CD4-positive, alpha-beta memory T cell (primary cell): ENCODE results near the gene SOS1. TPM values are rescaled to one million over a fixed set of nuclear protein-coding genes. Genes with fewer than 3 reads are reported as not detected.

Experiments used
- CTCF ChIA-PET: fragments of 350-600 bp; sonication (Branson Sonifier 250); formaldehyde crosslinking; loops from one replicate; lab custom pipeline; 2021; ENCODE audit warnings: inconsistent platforms; ENCODE audit not compliant: partially characterized antibody; lab: Charles Lee
- POLR2A ChIA-PET: fragments of 350-600 bp; sonication (Branson Sonifier 250); formaldehyde crosslinking; loops from one replicate; lab custom pipeline; 2021; ENCODE audit not compliant: partially characterized antibody; lab: Charles Lee
- DNase-seq, 5 donors: peaks; one replicate each; pipeline versions ENCODE4 v3.0.0 to v3.0.0-alpha.2; 2020 to 2022; ENCODE audit warnings: mixed read lengths in 1 of 5
- H3K27ac ChIP-seq: one replicate; pipeline ENCODE4 v1.7.0; 2013; ENCODE audit warnings: low read depth, low read length
- H3K27me3 ChIP-seq: 2 replicates; pipeline ENCODE4 v1.7.0; 2013; ENCODE audit warnings: mild to moderate bottlenecking, low read length, moderate library complexity; ENCODE audit not compliant: insufficient read depth
- H3K36me3 ChIP-seq: 2 replicates; pipeline ENCODE4 v1.7.0; 2013; ENCODE audit warnings: mild to moderate bottlenecking, low read length, moderate library complexity; ENCODE audit not compliant: insufficient read depth
- H3K4me1 ChIP-seq: 2 replicates; pipeline ENCODE4 v1.7.0; 2013; ENCODE audit warnings: mild to moderate bottlenecking, low read length, moderate library complexity; ENCODE audit not compliant: insufficient read depth
- H3K4me3 ChIP-seq, 2 donors: one replicate each; pipeline ENCODE4 v1.7.0; 2013; ENCODE audit warnings: low read length in 2 of 2, mild to moderate bottlenecking in 1 of 2
- H3K9me3 ChIP-seq, 2 donors: one replicate each; pipeline ENCODE4 v1.7.0; 2013; ENCODE audit warnings: low read length in 2 of 2, control low read depth in 1 of 2; ENCODE audit not compliant: control insufficient read depth in 1 of 2
- H3K27ac Mint-ChIP-seq, 7 donors: one replicate each; pipeline ENCODE4 v1.8.0; 2020 to 2021; ENCODE audit warnings: mixed read lengths in 7 of 7, mild to moderate bottlenecking in 6 of 7, inconsistent platforms in 3 of 7, moderate library complexity in 3 of 7
- H3K27me3 Mint-ChIP-seq, 2 donors: one replicate each; pipeline ENCODE4 v1.8.0; 2020 to 2021; ENCODE audit warnings: mixed read lengths in 2 of 2
- H3K36me3 Mint-ChIP-seq, 2 donors: one replicate each; pipeline ENCODE4 v1.8.0; 2020 to 2021; ENCODE audit warnings: mixed read lengths in 2 of 2, inconsistent platforms in 1 of 2, mild to moderate bottlenecking in 1 of 2
- H3K4me1 Mint-ChIP-seq, 4 donors: one replicate each; pipeline ENCODE4 v1.8.0; 2020 to 2021; ENCODE audit warnings: mixed read lengths in 4 of 4, mild to moderate bottlenecking in 1 of 4
- H3K4me3 Mint-ChIP-seq, 8 donors: one replicate each; pipeline ENCODE4 v1.8.0; 2020 to 2021; ENCODE audit warnings: mixed read lengths in 8 of 8, mild to moderate bottlenecking in 7 of 8, moderate library complexity in 6 of 8, inconsistent platforms in 3 of 8
- H3K9me3 Mint-ChIP-seq, 8 donors: one replicate each; pipeline ENCODE4 v1.8.0; 2020 to 2021; ENCODE audit warnings: mixed read lengths in 8 of 8, mild to moderate bottlenecking in 5 of 8, inconsistent platforms in 3 of 8, moderate library complexity in 1 of 8
- intact Hi-C: fragments of 100-400 bp; cut with micrococcal nuclease; formaldehyde crosslinking; loops from one replicate; pipeline ENCODE4 v1.15.1; 2023
- polyA plus RNA-seq, 2 donors: library from polyadenylated mRNA; unstranded; fragments of 300-500 nt; fragmentation: Illumina TruSeq; gene quantifications; one replicate each; pipeline ENCODE4 v1.2.3, GENCODE V29; 2021
- total RNA-seq, 2 experiments: library from RNA; stranded (reverse); gene quantifications; one replicate each; pipeline ENCODE4 v1.2.3, GENCODE V29; 2021

The SOS1 gene
- total and polyA plus RNA-seq, 4 experiments from 2014 or later: 5.7 to 103 (median 60.0) TPM

DNA sequence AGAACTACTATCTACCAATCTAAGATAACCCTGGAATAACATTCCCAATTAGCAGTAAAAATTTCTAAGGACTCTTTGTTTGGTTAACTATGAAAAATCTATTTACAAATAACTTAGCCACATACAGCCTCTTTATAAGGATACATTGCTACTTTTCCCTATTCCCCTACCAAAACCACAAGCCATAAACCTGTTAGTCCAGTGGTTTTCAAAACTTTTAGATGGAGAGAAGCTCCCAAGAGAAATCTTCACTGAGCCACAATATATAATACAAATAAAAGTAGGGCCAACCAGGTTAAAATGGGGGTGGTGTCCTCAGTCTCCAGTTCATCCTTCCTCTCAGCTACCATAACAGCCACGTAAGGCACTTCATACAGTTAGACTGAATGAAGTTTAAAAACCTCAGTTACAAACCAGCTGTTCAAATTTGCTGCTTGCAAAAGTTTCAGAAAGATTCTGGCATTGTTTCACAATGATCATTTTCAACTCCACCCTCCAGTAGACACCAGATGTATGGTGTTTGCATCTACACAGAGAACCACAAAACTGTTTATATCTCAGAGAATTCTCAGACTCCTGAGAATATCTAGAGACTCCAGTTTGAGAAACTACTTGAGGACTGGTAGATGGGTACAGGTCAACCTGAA is 26.0 kb downstream of the SOS1 start:
- no peak overlapping the region for H3K4me3 ChIP-seq
- H3K27me3 Mint-ChIP-seq: no peaks in the 10 kb centered on the region
- H3K4me1 ChIP-seq: peaks cover 50% of the 10 kb centered on the region
- DNase-seq: no peak
- H3K4me1 Mint-ChIP-seq: peaks cover 49 to 70% (median 60%) of the 10 kb centered on the region in 4 donors
- no peaks in the 10 kb centered on the region for H3K9me3 ChIP-seq
- H3K27ac ChIP-seq: no peak overlapping the region
- ChIA-PET POLR2A (interaction anchor here (0.6 to 2.8 kb wide), 2 partner anchors 26 to 837 kb away, joined by 4 to 12 read pairs; partner anchors contain the start of gene SOS1), CTCF (interaction anchor here (4.6 kb wide), 1 partner anchor 133 kb away, joined by 34 read pairs; no protein-coding TSS in a partner anchor)
- peaks cover 15 to 19% of the 10 kb centered on the region in 2 donors for H3K36me3 Mint-ChIP-seq
- peak overlapping the region in 7 of 8 donors; percentile 2 to 67 (median 9) for H3K4me3 Mint-ChIP-seq
- intact Hi-C loops: no loop called here
- peak overlapping the region in 6 of 7 donors; percentile 1 to 60 (median 16) for H3K27ac Mint-ChIP-seq
- no peaks in the 10 kb centered on the region for H3K36me3 ChIP-seq
- no peaks in the 10 kb centered on the region for H3K9me3 Mint-ChIP-seq
- H3K27me3 ChIP-seq: no peaks in the 10 kb centered on the region

DNA sequence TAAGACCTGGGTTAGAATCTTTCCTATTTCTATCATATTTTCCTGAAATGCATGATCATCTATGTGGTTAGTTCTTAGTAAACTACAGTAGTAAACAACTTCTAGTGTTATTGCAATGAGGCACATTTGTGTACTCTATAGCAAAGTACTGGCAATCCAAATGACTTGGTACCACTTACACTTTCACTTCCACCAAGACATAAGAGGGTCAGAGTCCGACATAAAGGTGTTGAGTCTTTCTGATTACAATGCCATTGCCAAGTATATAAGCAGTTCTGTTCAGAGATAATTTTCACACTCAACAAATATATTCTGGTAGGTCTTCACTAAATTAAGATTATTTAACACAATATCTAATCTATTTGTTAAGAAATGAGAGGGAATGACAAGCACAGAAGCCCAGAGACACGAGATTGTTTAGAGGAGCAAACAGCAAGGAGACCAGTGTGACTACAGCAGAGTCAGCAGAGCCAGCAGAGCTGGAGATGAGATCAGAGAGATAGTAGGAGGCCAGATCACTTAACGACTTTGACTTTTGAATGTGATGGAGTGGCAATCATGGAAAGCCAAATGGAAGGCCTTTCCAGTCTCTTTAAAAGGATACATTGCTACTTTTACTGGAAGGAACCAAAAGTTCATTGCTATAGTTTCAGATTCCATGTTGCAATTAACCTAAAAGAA is 27.5 kb downstream of the SOS1 start:
- Histone ChIP-seq H3K27me3 (no peaks in the 10 kb centered on the region), H3K4me1 (peaks cover 39% of the 10 kb centered on the region), H3K27ac (no peak overlapping the region), H3K36me3 (no peaks in the 10 kb centered on the region), H3K4me3 (no peak overlapping the region), H3K9me3 (no peaks in the 10 kb centered on the region)
- Mint-ChIP-seq H3K27ac (peak overlapping the region in 5 of 7 donors; percentile 22 to 76 (median 40)), H3K4me1 (peaks cover 44 to 68% (median 57%) of the 10 kb centered on the region in 4 donors), H3K36me3 (peaks cover 17 to 22% of the 10 kb centered on the region in 2 donors), H3K4me3 (peak overlapping the region in 5 of 8 donors; percentile 1 to 37 (median 25)), H3K27me3 (no peaks in the 10 kb centered on the region), H3K9me3 (no peaks in the 10 kb centered on the region)
- DNase-seq: no peak
- ChIA-PET POLR2A (interaction anchor here (2.8 kb wide), 1 partner anchor 27 kb away, joined by 12 read pairs; the partner anchor contains the start of gene SOS1), CTCF (no interaction called here)
- intact Hi-C loops: loop anchor here (2.0 kb wide), 1 partner anchor 17 kb away; no protein-coding TSS in a partner anchor

DNA sequence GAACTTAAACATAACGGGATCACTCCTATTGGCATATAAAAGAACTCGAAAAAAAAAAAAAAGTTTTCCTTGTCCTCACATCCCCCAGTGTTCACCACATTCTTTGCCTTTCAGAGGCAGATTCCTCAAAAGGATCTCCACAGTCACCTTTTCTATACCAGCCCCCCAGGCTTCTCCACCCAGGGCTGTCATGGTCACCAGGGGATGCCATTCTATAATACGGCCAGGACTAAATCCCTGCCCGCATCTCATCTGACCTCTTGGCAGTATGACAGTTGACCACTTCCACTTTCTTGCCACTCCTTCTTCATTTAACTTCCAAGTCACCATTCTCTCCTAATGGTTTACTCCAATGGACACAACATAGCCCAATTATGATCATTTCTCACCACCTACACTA is 29.3 kb downstream of the SOS1 start:
- intact Hi-C loops: no loop called here
- Histone ChIP-seq H3K4me1 (peaks cover 47% of the 10 kb centered on the region), H3K9me3 (no peaks in the 10 kb centered on the region), H3K4me3 (no peak overlapping the region), H3K27me3 (no peaks in the 10 kb centered on the region), H3K36me3 (no peaks in the 10 kb centered on the region), H3K27ac (no peak overlapping the region)
- POLR2A ChIA-PET: interaction anchor here (0.9 kb wide), 1 partner anchor 29 kb away, joined by 3 read pairs; the partner anchor contains the start of gene SOS1
- no peaks in the 10 kb centered on the region for H3K9me3 Mint-ChIP-seq
- peak overlapping the region in 4 of 7 donors; percentile 10 to 71 (median 32) for H3K27ac Mint-ChIP-seq
- CTCF ChIA-PET: interaction anchor here (1.4 kb wide), 1 partner anchor 138 kb away, joined by 4 read pairs; no protein-coding TSS in a partner anchor
- peaks cover 23 to 25% of the 10 kb centered on the region in 2 donors for H3K36me3 Mint-ChIP-seq
- H3K27me3 Mint-ChIP-seq: no peaks in the 10 kb centered on the region
- H3K4me3 Mint-ChIP-seq: peak overlapping the region in 2 of 8 donors; percentile 0 to 7
- peaks cover 43 to 64% (median 57%) of the 10 kb centered on the region in 4 donors for H3K4me1 Mint-ChIP-seq
- no peak for DNase-seq

GRCh38 chr2:39091063-39091462 is 29.8 kb downstream of the SOS1 start:
- H3K27me3 Mint-ChIP-seq: no peaks in the 10 kb centered on the region
- Histone ChIP-seq H3K27ac (no peak overlapping the region), H3K27me3 (no peaks in the 10 kb centered on the region), H3K9me3 (no peaks in the 10 kb centered on the region), H3K4me3 (no peak overlapping the region), H3K36me3 (no peaks in the 10 kb centered on the region), H3K4me1 (peaks cover 50% of the 10 kb centered on the region)
- peaks cover 43 to 63% (median 55%) of the 10 kb centered on the region in 4 donors for H3K4me1 Mint-ChIP-seq
- intact Hi-C loops: no loop called here
- CTCF ChIA-PET: interaction anchor here (1.4 kb wide), 1 partner anchor 139 kb away, joined by 4 read pairs; no protein-coding TSS in a partner anchor
- POLR2A ChIA-PET: interaction anchor here (0.9 kb wide), 1 partner anchor 30 kb away, joined by 3 read pairs; the partner anchor contains the start of gene SOS1
- peak overlapping the region in 2 of 7 donors; percentile 10 to 71 for H3K27ac Mint-ChIP-seq
- H3K4me3 Mint-ChIP-seq: peak overlapping the region in 1 of 8 donors; percentile 7
- DNase-seq: no peak
- H3K36me3 Mint-ChIP-seq: peaks cover 23 to 25% of the 10 kb centered on the region in 2 donors
- H3K9me3 Mint-ChIP-seq: no peaks in the 10 kb centered on the region

DNA sequence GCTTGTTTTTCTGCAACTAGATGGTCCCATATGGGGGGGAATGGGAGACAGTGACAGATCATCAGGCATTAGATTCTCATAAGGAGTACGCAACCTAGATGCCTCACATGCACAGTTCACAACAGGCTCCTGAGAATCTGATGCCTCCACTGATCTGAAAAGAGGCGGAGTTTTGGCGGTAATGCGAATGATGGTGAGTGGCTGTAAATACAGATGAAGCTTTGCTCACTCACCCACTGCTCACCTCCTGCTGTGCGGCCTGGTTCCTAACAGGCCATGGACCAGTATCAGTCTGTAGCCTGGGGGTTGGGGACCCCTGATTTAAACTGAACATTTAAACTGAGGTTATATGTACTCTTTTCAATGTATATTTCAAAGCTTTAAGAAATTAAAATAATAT is 40.7 kb downstream of the SOS1 start:
- no peak overlapping the region for H3K27ac Mint-ChIP-seq
- POLR2A ChIA-PET: interaction anchor here (1.2 kb wide), 1 partner anchor 150 kb away, joined by 3 read pairs; no protein-coding TSS in a partner anchor

GRCh38 chr2:39069890-39070465 is 50.9 kb downstream of the SOS1 start:
- Mint-ChIP-seq H3K4me1 (peaks cover 34 to 46% (median 40%) of the 10 kb centered on the region in 4 donors), H3K4me3 (peak overlapping the region in 1 of 8 donors; percentile 8), H3K9me3 (peaks cover 0 to 1% (median 0%) of the 10 kb centered on the region in 8 donors), H3K27ac (peak overlapping the region; percentile 50 to 89 (median 84)), H3K36me3 (peaks cover 10 to 24% of the 10 kb centered on the region in 2 donors), H3K27me3 (no peaks in the 10 kb centered on the region)
- Histone ChIP-seq H3K36me3 (peaks cover 10% of the 10 kb centered on the region), H3K27ac (no peak overlapping the region), H3K27me3 (no peaks in the 10 kb centered on the region), H3K9me3 (no peaks in the 10 kb centered on the region), H3K4me3 (no peak overlapping the region), H3K4me1 (peaks cover 22% of the 10 kb centered on the region)
- ChIA-PET CTCF (interaction anchor here (0.9 to 2.3 kb wide), 4 partner anchors 11 to 159 kb away, joined by 3 to 17 read pairs (median 5); no protein-coding TSS in a partner anchor), POLR2A (no interaction called here)
- intact Hi-C loops: no loop called here
- no peak for DNase-seq

More for the DNA sequence above, 40.7 kb downstream of the SOS1 start:
- Mint-ChIP-seq H3K4me3 (no peak overlapping the region), H3K4me1 (peaks cover 31 to 53% (median 42%) of the 10 kb centered on the region in 4 donors), H3K9me3 (no peaks in the 10 kb centered on the region), H3K36me3 (peaks cover under 1 to 3% of the 10 kb centered on the region in 2 donors), H3K27me3 (no peaks in the 10 kb centered on the region)
- no peaks in the 10 kb centered on the region for H3K9me3 ChIP-seq
- no peak for DNase-seq
- H3K27ac ChIP-seq: no peak overlapping the region
- no peaks in the 10 kb centered on the region for H3K27me3 ChIP-seq
- CTCF ChIA-PET: interaction anchor here (0.7 to 2.2 kb wide), 4 partner anchors 18 to 150 kb away, joined by 3 to 6 read pairs (median 4); no protein-coding TSS in a partner anchor
- no peaks in the 10 kb centered on the region for H3K36me3 ChIP-seq
- H3K4me3 ChIP-seq: no peak overlapping the region
- intact Hi-C loops: no loop called here
- peaks cover 25% of the 10 kb centered on the region for H3K4me1 ChIP-seq
